Measurements from ENCODE around the gene RPL37. TPM values are rescaled to one million over a fixed set of nuclear protein-coding genes. Genes with fewer than 3 reads are reported as not detected.

RPL37 gene
- total RNA-seq, 1 donor from 2014 or later = 693 TPM

DNA sequence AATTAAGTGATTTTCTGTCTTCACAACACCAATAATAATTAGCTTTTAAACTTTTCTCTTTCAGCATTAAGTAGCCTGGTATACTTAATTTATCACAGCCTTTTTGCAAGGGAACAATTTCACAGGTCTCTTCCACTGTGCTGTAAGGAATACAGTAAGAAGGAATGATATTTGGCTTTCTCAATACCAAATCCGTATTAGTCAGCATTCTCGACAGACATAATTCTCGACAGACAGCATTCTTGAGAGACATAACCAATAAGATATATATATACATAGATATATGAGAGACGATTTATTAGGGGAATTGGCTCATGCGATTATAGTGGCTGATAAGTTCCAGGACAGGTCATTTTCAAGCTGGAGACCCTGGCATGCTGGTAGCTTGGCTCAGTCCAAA is 54.8 kb downstream of the RPL37 start:
- DNase-seq (ENCODE audit: missing footprints) (no peak), ATAC-seq (no peak)
- intact Hi-C loops (cut with DNase I) = no loop called here

DNA sequence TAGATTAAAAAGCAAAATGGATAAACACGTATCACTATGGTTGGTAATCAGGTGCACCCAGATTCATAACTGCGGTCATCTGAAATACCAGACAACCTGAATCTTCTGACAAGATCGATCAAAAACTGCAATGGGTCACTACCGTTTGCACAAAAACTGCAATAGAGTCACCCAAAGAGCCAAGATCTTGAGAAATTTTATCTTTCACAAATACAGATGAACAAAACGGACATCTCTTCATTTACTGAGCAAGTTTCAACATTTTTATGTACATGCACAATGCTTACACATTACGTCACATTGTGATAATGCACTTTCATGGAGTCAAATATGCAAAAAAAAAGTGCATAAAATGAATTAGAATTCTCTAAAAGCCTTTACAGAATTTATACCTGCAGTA is 55.5 kb downstream of the RPL37 start:
- ATAC-seq (no peak), DNase-seq (ENCODE audit: missing footprints) (no peak)
- intact Hi-C loops (cut with DNase I) = no loop called here

DNA sequence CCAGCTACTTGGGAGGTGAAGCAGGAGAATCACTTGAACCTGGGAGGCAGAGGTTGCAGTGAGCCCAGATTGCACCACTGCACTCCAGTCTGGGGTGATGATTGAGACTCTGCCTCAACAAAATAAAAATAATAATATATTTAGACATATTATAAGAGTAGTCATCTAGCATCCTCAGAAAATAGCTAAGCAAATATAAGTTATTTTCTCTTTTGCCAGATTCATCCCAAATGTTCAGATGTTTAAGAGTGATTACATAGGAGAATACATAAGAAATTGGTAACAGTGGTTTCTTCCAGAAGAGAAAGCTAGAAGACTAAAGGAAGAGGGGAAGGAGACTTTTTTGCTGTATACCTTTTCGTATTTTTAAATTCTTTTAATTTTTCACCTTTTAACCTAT is 56.9 kb downstream of the RPL37 start:
- DNase-seq (ENCODE audit: missing footprints) (no peak), ATAC-seq (no peak)
- intact Hi-C loops (cut with DNase I) = no loop called here

DNA sequence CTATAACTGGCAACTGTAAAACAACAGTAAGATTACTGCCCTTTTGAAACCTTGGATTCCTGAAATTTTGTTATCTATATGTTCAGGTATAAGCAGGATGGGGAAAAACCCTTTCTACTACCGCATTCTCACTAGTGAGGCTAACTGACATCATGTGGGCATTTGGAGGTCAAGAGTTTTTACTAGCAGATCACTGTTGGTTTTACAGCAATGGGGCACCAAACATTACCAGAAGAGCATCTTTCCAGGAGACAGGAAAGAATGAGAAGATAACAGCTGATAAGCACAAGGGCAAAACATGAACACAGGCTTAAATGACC is 58.4 kb downstream of the RPL37 start:
- ATAC-seq (no peak), DNase-seq (ENCODE audit: missing footprints) (no peak)
- intact Hi-C loops (cut with DNase I) = no loop called here

DNA sequence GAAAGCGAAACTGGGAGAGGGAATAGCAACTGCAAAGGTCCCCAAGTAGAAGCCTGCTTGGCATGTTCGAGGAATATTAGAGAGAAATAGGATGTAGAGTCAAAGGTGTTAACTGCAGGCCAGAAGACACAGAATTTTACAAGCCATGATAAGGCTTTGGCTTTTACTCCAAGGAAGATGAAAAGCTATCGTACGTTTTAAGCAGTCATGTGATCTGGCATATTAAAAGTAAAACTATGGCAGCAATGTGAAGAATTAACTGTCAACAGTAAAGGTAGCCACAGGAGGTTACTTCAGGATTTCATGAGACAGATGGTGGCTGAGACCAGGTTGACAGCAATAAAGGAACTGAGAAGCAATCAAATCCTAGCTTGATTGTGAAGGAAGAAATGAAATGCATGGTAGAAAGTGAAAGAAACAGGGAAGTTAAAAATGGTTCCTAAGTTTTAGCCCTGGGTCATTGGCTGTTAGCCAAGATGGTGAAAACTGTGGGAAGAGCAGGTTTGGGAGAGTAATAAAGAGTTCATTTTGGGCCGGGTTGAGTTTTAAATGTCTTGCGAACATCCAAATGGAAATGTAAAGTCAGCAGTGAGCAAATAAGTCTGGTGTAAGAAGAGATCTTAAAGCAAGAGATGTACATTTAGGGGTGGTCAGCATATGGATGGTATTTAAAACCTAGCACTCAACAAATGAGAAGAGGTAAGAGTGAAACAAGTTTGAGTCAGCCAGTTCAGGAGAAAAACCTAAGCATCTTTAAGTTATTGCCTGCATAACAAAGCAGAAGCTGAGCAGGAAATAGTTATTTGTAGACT is 59.0 kb downstream of the RPL37 start:
- ATAC-seq (no peak), DNase-seq (ENCODE audit: missing footprints) (no peak)
- intact Hi-C loops (cut with DNase I) = no loop called here

Other genes starting within 250 kb of the RPL37 start
- gene PTGER4, start 155.3 kb downstream of the RPL37 start, total RNA-seq = 8.5 TPM
- gene TTC33, start 79.3 kb downstream of the RPL37 start, total RNA-seq = 19.3 TPM
- 33.6 TPM for gene PRKAA1, start 36.8 kb downstream of the RPL37 start, total RNA-seq
- 7.1 TPM for gene CARD6, start 6.1 kb upstream of the RPL37 start, total RNA-seq
- gene C7, start 74.3 kb upstream of the RPL37 start, total RNA-seq = 346 TPM
- gene MROH2B, start 236.1 kb upstream of the RPL37 start, total RNA-seq = not detected